SK-N-SH (cell line): Measurements from ENCODE around the gene OSBPL2. TPM values are rescaled to one million over a fixed set of nuclear protein-coding genes. Genes with fewer than 3 reads are reported as not detected.

Experiments
- CTCF ChIA-PET: fragments of 300-600, 350-600 bp; formaldehyde crosslinking; extraction: SDS; loops from one replicate; lab custom pipeline; 2021; lab: Yijun Ruan, JAX
- POLR2A ChIA-PET: fragments of 350-600 bp; sonication (Branson Sonifier 250); formaldehyde crosslinking; extraction: SDS; loops from one replicate; lab custom pipeline; 2020; ENCODE audit warnings: antibody characterized with exemption, inconsistent platforms; lab: Yijun Ruan, JAX
- DNase-seq: peaks from one replicate; pipeline ENCODE4 v3.0.0; 2012
- H2AFZ ChIP-seq: fragments of 200-600 bp; sonication (generic); 2 replicates; pipeline ENCODE4 v1.8.1; 2016; ENCODE audit warnings: antibody characterized with exemption, mild to moderate bottlenecking, low read depth
- H3F3A ChIP-seq: fragments of 200-600 bp; sonication (generic); replicated peaks from 2 replicates; pipeline ENCODE3; 2016; ENCODE audit warnings: antibody characterized with exemption, mild to moderate bottlenecking; ENCODE audit not compliant: insufficient read depth
- H3K27ac ChIP-seq, 2 experiments: fragments of 200-500 bp in 1 of 2; fragments of 200-600 bp in 1 of 2; sonication (Bioruptor generic) in 1 of 2; sonication (generic), shearing (Covaris generic) in 1 of 2; 2 replicates each; pipeline versions ENCODE4 v1.5.1 to v1.6.1; 2014 to 2016; ENCODE audit warnings: low read depth in 2 of 2, inconsistent platforms in 1 of 2, low read length in 1 of 2, mild to moderate bottlenecking in 1 of 2, mixed read lengths in 1 of 2
- H3K27me3 ChIP-seq: fragments of 200-600 bp; sonication (generic), shearing (Covaris generic); 2 replicates; pipeline ENCODE4 v1.6.1; 2016; ENCODE audit warnings: mixed run types; ENCODE audit not compliant: insufficient read depth
- H3K36me3 ChIP-seq, 2 experiments: fragments of 200-500 bp in 1 of 2; fragments of 200-600 bp in 1 of 2; sonication (Bioruptor generic) in 1 of 2; sonication (generic) in 1 of 2; replicated peaks in 1 of 2; 2 replicates each; pipeline versions ENCODE3 to v1.5.1; 2014 to 2016; ENCODE audit warnings: low read length in 1 of 2, mild to moderate bottlenecking in 1 of 2; ENCODE audit not compliant: insufficient read depth in 2 of 2, control insufficient read depth in 1 of 2
- H3K4me1 ChIP-seq, 2 experiments: fragments of 200-500 bp in 1 of 2; fragments of 200-600 bp in 1 of 2; sonication (Bioruptor generic) in 1 of 2; sonication (generic), shearing (Covaris generic) in 1 of 2; 2 replicates each; pipeline versions ENCODE4 v1.5.1 to v1.6.1; 2014 to 2016; ENCODE audit warnings: low read depth in 1 of 2, low read length in 1 of 2, mixed run types in 1 of 2; ENCODE audit not compliant: insufficient read depth in 2 of 2, control insufficient read depth in 1 of 2
- H3K4me2 ChIP-seq: fragments of 200-600 bp; sonication (generic), shearing (Covaris generic); 2 replicates; pipeline ENCODE4 v1.6.1; 2017; ENCODE audit warnings: mixed run types
- H3K4me3 ChIP-seq, 2 experiments: fragments of 200-500 bp in 1 of 2; fragments of 200-600 bp in 1 of 2; sonication (Bioruptor generic) in 1 of 2; sonication (generic), shearing (Covaris generic) in 1 of 2; 2 replicates each; pipeline versions ENCODE4 v1.5.1 to v1.8.1; 2014 to 2016; ENCODE audit warnings: low read depth in 2 of 2, inconsistent platforms in 1 of 2, low read length in 1 of 2, mild to moderate bottlenecking in 1 of 2, mixed read lengths in 1 of 2, moderate library complexity in 1 of 2
- H3K79me2 ChIP-seq: fragments of 200-600 bp; sonication (generic); 2 replicates; pipeline ENCODE4 v1.8.1; 2017; ENCODE audit warnings: mild to moderate bottlenecking; ENCODE audit not compliant: insufficient read depth
- H3K9ac ChIP-seq: fragments of 200-600 bp; sonication (generic); 2 replicates; pipeline ENCODE4 v1.6.1; 2017; ENCODE audit warnings: mixed run types
- H3K9me2 ChIP-seq: fragments of 200-600 bp; sonication (generic); 2 replicates; pipeline ENCODE4 v1.6.1; 2017; ENCODE audit warnings: mixed run types
- H3K9me3 ChIP-seq: fragments of 200-600 bp; sonication (generic); 2 replicates; pipeline ENCODE4 v1.6.1; 2017; ENCODE audit warnings: mixed run types, mild to moderate bottlenecking, moderate library complexity
- H4K20me1 ChIP-seq: fragments of 200-600 bp; sonication (generic); 2 replicates; pipeline ENCODE4 v1.6.1; 2017; ENCODE audit warnings: mild to moderate bottlenecking, mixed run types; ENCODE audit not compliant: insufficient read depth
- CHD2 ChIP-seq: fragments of 150-350 bp; IDR thresholded peaks from 2 replicates; pipeline ENCODE4 v1.6.1; 2018; ENCODE audit warnings: low read length; ENCODE audit not compliant: partially characterized antibody
- CTCF ChIP-seq: fragments of 200-600 bp; sonication (generic); IDR thresholded peaks from 2 replicates; pipeline ENCODE4 v1.6.1; 2017; ENCODE audit warnings: antibody characterized with exemption, mild to moderate bottlenecking, moderate library complexity
- EP300 ChIP-seq, 2 experiments: IDR thresholded peaks; 2 replicates each; pipeline versions ENCODE4 v1.4.0 to v1.6.1; 2012; ENCODE audit warnings: borderline replicate concordance in 1 of 2, low read depth in 1 of 2, low read length in 1 of 2
- EZH2phosphoT487 ChIP-seq: fragments of 200-600 bp; sonication (generic); IDR thresholded peaks from 2 replicates; pipeline ENCODE4 v1.6.1; 2017; ENCODE audit warnings: low read depth, mixed run types, mild to moderate bottlenecking, antibody characterized with exemption, moderate library complexity, borderline replicate concordance
- FOSL2 ChIP-seq: IDR thresholded peaks from 2 replicates; pipeline ENCODE4 v1.4.0; 2012; ENCODE audit warnings: low read depth, mild to moderate bottlenecking, moderate library complexity, borderline replicate concordance
- FOXJ3 ChIP-seq: sonication (generic); formaldehyde crosslinking; IDR thresholded peaks from 2 replicates; pipeline ENCODE4 v1.5.1; 2020; ENCODE audit warnings: mild to moderate bottlenecking, missing genetic modification reagents
- FOXM1 ChIP-seq: IDR thresholded peaks from 2 replicates; pipeline ENCODE4 v1.4.0; 2012; ENCODE audit warnings: low read depth, mild to moderate bottlenecking
- JUND ChIP-seq: IDR thresholded peaks from 2 replicates; pipeline ENCODE4 v1.4.0; 2012
- MAX ChIP-seq: IDR thresholded peaks from 2 replicates; pipeline ENCODE4 v1.4.0; 2012; ENCODE audit warnings: low read depth
- NRF1 ChIP-seq: IDR thresholded peaks from 2 replicates; pipeline ENCODE4 v1.6.1; 2012; ENCODE audit warnings: low read depth, mild to moderate bottlenecking, low read length
- RAD21 ChIP-seq: IDR thresholded peaks from 2 replicates; pipeline ENCODE4 v1.6.1; 2012; ENCODE audit warnings: mild to moderate bottlenecking, low read length
- RCOR1 ChIP-seq: fragments of 150-350 bp; IDR thresholded peaks from 2 replicates; pipeline ENCODE4 v1.6.1; 2017; ENCODE audit warnings: antibody characterized with exemption, low read length
- REST ChIP-seq: IDR thresholded peaks from 2 replicates; pipeline ENCODE4 v1.6.1; 2012; ENCODE audit warnings: mild to moderate bottlenecking, low read depth, low read length, moderate library complexity
- RFX5 ChIP-seq: IDR thresholded peaks from 2 replicates; pipeline ENCODE4 v1.6.1; 2012; ENCODE audit warnings: mild to moderate bottlenecking, improper control_type of control experiment, low read length
- SMC3 ChIP-seq: IDR thresholded peaks from 2 replicates; pipeline ENCODE4 v1.6.1; 2012; ENCODE audit warnings: low read depth, low read length, improper control_type of control experiment
- TCF12 ChIP-seq: IDR thresholded peaks from 2 replicates; pipeline ENCODE4 v1.4.0; 2012
- YY1 ChIP-seq: IDR thresholded peaks from 2 replicates; pipeline ENCODE4 v1.4.0; 2012; ENCODE audit warnings: low read depth, mild to moderate bottlenecking
- ZBTB33 ChIP-seq: IDR thresholded peaks from 2 replicates; pipeline ENCODE4 v1.4.0; 2012; ENCODE audit warnings: low read depth, borderline replicate concordance
- WGBS: methylation state at CpG from one replicate; pipeline ENCODE4 v1.1.6; 2017; ENCODE audit warnings: low lambda C conversion rate; 5-methylcytosine and 5-hydroxymethylcytosine counted together
- polyA plus RNA-seq, 3 experiments: library from polyadenylated mRNA; depleted of rRNA; stranded (reverse); fragments of >200 nt; gene quantifications; 2 replicates each; pipeline ENCODE4 v1.2.3, GENCODE V29; 2012

Gene OSBPL2
- polyA plus RNA-seq, 1 of the 3 experiments (the other 2 are of a cell fraction) = 17.7 TPM

- Histone ChIP-seq H3K9me2 (no peaks in the 10 kb centered on the region), H3F3A (peaks cover 7% of the 10 kb centered on the region), H3K4me3 (no peak overlapping the region), H3K4me1 (peaks cover 0 to 9% of the 10 kb centered on the region in 2 experiments; a peak in 1 of 4 replicates), H3K79me2 (no peaks in the 10 kb centered on the region)
- TF ChIP-seq YY1 = no peak
- TF ChIP-seq FOXJ3 (CRISPR knock-in tag) = no peak
- no peak for TF ChIP-seq TCF12
- TF ChIP-seq CTCF = no peak
- no peak for TF ChIP-seq RAD21
- no peak for TF ChIP-seq REST
- TF ChIP-seq, all 33 proteins: peak for 0
- Histone ChIP-seq H4K20me1 (no peaks in the 10 kb centered on the region), H3K27ac (no peak overlapping the region), H3K9ac (no peak overlapping the region), H3K9me3 (no peaks in the 10 kb centered on the region), H2AFZ (no peak overlapping the region), H3K36me3 (no peaks in the 10 kb centered on the region), H3K27me3 (peaks cover 16% of the 10 kb centered on the region; the same call in 1 of the 2 replicates), H3K4me2 (no peak overlapping the region)
- 59% methylated on average over 19 of the region's 24 CpGs for WGBS
- DNase-seq = no peak
- ChIA-PET POLR2A (no interaction called here), CTCF (interaction anchor here (0.7 to 1.7 kb wide), 5 partner anchors 8 to 256 kb away, joined by 3 to 6 read pairs (median 3); no protein-coding TSS in a partner anchor)
These were observed 11.4 kb upstream of the OSBPL2 start for GRCh38 chr20:62226707-62227590.

- Histone ChIP-seq H3K4me1 (peaks cover 0 to 16% of the 10 kb centered on the region in 2 experiments; a peak in 1 of 4 replicates), H3K9ac (no peak overlapping the region), H3K27ac (no peak overlapping the region), H3K36me3 (no peaks in the 10 kb centered on the region), H4K20me1 (no peaks in the 10 kb centered on the region), H3F3A (peaks cover 7% of the 10 kb centered on the region), H3K4me2 (no peak overlapping the region), H3K79me2 (no peaks in the 10 kb centered on the region), H2AFZ (no peak overlapping the region), H3K9me2 (no peaks in the 10 kb centered on the region), H3K27me3 (peaks cover 16% of the 10 kb centered on the region; the same call in 1 of the 2 replicates), H3K9me3 (no peaks in the 10 kb centered on the region), H3K4me3 (no peak overlapping the region)
- DNase-seq = no peak
- WGBS = 59% methylated on average over 6 of the region's 10 CpGs
- CTCF ChIA-PET = interaction anchor here (0.7 to 1.7 kb wide), 3 partner anchors 9 to 73 kb away, joined by 3 to 6 read pairs (median 4); no protein-coding TSS in a partner anchor
- POLR2A ChIA-PET = no interaction called here
- TF ChIP-seq SMC3 (no peak), FOXJ3 (CRISPR knock-in tag) (no peak), RAD21 (no peak), NRF1 (no peak), RCOR1 (no peak), YY1 (no peak), FOXM1 (no peak), CHD2 (no peak), TCF12 (no peak), MAX (no peak), EZH2phosphoT487 (no peak), ZBTB33 (no peak), RFX5 (no peak), JUND (no peak), EP300 (IDR thresholded peaks at IDR 0.05; ENCODE audit: borderline replicate concordance in 1 of 2, low read depth in 1 of 2, low read length in 1 of 2) (no peak), FOSL2 (no peak)
These were observed 10.7 kb upstream of the OSBPL2 start for GRCh38 chr20:62227591-62227976.
